SW480 (cell line): ENCODE results near the gene LSMEM2.
"Not testable (repeated sequence)": the region's sequence is repeated elsewhere in the genome, so short reads cannot be mapped to it uniquely, and the experiment has no call there.

Experiments used
- DNase-seq: peaks from one replicate; pipeline ENCODE4 v3.0.0-alpha.2; 2016; ENCODE audit warnings: low spot score

LSMEM2 gene

GRCh38 chr3:50298836-50299637 is 20.1 kb downstream of the LSMEM2 start, which contains the start of the genes HYAL3 and NAA80:
TSS of gene HYAL3 (minus strand) at chr3:50299405. CDS start at chr3:50295602, 3,803 bp downstream.
TSS of gene NAA80 (minus strand) at chr3:50299405. CDS start at chr3:50297463, 1,942 bp downstream.
- peak; percentile 98 for DNase-seq

GRCh38 chr3:50299638-50299928 is 20.7 kb downstream of the LSMEM2 start:
- DNase-seq, result no peak

- DNase-seq, result no peak
These were observed 21.2 kb downstream of the LSMEM2 start for GRCh38 chr3:50299929-50300680.

- no peak for DNase-seq
These were observed 21.9 kb downstream of the LSMEM2 start for GRCh38 chr3:50300681-50301254.

GRCh38 chr3:50302095-50303012 is 23.5 kb downstream of the LSMEM2 start:
- no peak for DNase-seq

GRCh38 chr3:50303013-50303815 is 24.3 kb downstream of the LSMEM2 start, which contains the start of gene HYAL1:
TSS of gene HYAL1 (minus strand) at chr3:50303574. CDS start at chr3:50302956, 618 bp downstream.
- DNase-seq, result peak; percentile 60

GRCh38 chr3:50304601-50305000 is 25.7 kb downstream of the LSMEM2 start:
- DNase-seq, result no peak

GRCh38 chr3:50312041-50312440 is 33.2 kb downstream of the LSMEM2 start:
- DNase-seq, result not testable (repeated sequence)

GRCh38 chr3:50314342-50314741 is 35.5 kb downstream of the LSMEM2 start:
- DNase-seq, result no peak

GRCh38 chr3:50314816-50315215 is 35.9 kb downstream of the LSMEM2 start:
- no peak for DNase-seq

- peak; percentile 95 for DNase-seq
These were observed 37.9 kb downstream of the LSMEM2 start for GRCh38 chr3:50316657-50317242.

GRCh38 chr3:50317300-50317699 is 38.4 kb downstream of the LSMEM2 start:
- peak; percentile 88 for DNase-seq

GRCh38 chr3:50318163-50318562 is 39.3 kb downstream of the LSMEM2 start:
- no peak for DNase-seq

GRCh38 chr3:50318615-50319014 is 39.7 kb downstream of the LSMEM2 start:
- no peak for DNase-seq

- DNase-seq, result no peak
These were observed 40.5 kb downstream of the LSMEM2 start for GRCh38 chr3:50319181-50319893.

- no peak for DNase-seq
These were observed 41.2 kb downstream of the LSMEM2 start for GRCh38 chr3:50319894-50320625.

- DNase-seq, result no peak
These were observed 42.0 kb downstream of the LSMEM2 start for GRCh38 chr3:50320853-50321335.

- peak; percentile 89 for DNase-seq
These were observed 42.6 kb downstream of the LSMEM2 start for GRCh38 chr3:50321336-50322114.
